Measurements from ENCODE around the gene KLHDC4.

DNA sequence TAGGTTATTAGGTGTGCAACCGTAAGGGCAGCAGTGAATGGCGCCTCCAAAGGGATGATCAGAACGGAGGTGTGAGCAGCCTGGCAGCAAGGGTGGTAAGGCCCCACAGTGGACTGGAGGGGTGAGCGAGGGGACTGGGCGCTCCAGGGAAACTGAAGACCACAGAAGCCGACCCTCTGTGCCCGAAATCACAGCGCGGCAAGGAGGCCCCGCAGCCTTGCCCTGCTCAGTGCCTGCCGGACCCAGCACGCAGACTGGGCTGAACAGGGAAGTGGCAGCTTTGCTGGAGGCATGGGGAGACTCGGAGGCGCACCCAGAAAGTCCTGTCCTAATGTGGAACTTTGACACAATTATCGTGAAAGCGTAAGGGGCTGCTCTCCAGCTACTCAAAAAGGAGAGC lies 38.4 kb downstream of the KLHDC4 start:
- TF ChIP-seq, protein P1, sequence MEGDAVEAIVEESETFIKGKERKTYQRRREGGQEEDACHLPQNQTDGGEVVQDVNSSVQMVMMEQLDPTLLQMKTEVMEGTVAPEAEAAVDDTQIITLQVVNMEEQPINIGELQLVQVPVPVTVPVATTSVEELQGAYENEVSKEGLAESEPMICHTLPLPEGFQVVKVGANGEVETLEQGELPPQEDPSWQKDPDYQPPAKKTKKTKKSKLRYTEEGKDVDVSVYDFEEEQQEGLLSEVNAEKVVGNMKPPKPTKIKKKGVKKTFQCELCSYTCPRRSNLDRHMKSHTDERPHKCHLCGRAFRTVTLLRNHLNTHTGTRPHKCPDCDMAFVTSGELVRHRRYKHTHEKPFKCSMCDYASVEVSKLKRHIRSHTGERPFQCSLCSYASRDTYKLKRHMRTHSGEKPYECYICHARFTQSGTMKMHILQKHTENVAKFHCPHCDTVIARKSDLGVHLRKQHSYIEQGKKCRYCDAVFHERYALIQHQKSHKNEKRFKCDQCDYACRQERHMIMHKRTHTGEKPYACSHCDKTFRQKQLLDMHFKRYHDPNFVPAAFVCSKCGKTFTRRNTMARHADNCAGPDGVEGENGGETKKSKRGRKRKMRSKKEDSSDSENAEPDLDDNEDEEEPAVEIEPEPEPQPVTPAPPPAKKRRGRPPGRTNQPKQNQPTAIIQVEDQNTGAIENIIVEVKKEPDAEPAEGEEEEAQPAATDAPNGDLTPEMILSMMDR (conservative IDR thresholded peaks at IDR 0.05; ENCODE audit: low read depth in 2 of 2): no peak
- TF ChIP-seq JUNB (IDR thresholded peaks at IDR 0.05; ENCODE audit: unreplicated experiment) (no peak), NANOG (IDR thresholded peaks at IDR 0.05; ENCODE audit: borderline replicate concordance) (no peak), EZH2 (IDR thresholded peaks at IDR 0.05; ENCODE audit: low read depth, unreplicated experiment) (no peak), ZNF331 (CRISPR knock-in tag; IDR thresholded peaks at IDR 0.05; ENCODE audit: low read depth) (no peak), EZH2phosphoT487 (IDR thresholded peaks at IDR 0.05; ENCODE audit: unreplicated experiment) (no peak), POLR2AphosphoS5 (IDR thresholded peaks at IDR 0.05; ENCODE audit: low read depth) (no peak), ETS1 (IDR thresholded peaks at IDR 0.05) (no peak), CREB1 (CRISPR knock-in tag; IDR thresholded peaks at IDR 0.05; ENCODE audit: low read depth) (no peak), STAT1 (IDR thresholded peaks at IDR 0.05; ENCODE audit: unreplicated experiment) (no peak)
- TF ChIP-seq, protein P2, sequence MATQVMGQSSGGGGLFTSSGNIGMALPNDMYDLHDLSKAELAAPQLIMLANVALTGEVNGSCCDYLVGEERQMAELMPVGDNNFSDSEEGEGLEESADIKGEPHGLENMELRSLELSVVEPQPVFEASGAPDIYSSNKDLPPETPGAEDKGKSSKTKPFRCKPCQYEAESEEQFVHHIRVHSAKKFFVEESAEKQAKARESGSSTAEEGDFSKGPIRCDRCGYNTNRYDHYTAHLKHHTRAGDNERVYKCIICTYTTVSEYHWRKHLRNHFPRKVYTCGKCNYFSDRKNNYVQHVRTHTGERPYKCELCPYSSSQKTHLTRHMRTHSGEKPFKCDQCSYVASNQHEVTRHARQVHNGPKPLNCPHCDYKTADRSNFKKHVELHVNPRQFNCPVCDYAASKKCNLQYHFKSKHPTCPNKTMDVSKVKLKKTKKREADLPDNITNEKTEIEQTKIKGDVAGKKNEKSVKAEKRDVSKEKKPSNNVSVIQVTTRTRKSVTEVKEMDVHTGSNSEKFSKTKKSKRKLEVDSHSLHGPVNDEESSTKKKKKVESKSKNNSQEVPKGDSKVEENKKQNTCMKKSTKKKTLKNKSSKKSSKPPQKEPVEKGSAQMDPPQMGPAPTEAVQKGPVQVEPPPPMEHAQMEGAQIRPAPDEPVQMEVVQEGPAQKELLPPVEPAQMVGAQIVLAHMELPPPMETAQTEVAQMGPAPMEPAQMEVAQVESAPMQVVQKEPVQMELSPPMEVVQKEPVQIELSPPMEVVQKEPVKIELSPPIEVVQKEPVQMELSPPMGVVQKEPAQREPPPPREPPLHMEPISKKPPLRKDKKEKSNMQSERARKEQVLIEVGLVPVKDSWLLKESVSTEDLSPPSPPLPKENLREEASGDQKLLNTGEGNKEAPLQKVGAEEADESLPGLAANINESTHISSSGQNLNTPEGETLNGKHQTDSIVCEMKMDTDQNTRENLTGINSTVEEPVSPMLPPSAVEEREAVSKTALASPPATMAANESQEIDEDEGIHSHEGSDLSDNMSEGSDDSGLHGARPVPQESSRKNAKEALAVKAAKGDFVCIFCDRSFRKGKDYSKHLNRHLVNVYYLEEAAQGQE (IDR thresholded peaks at IDR 0.05; ENCODE audit: unreplicated experiment): no peak
- TF ChIP-seq, protein P3, sequence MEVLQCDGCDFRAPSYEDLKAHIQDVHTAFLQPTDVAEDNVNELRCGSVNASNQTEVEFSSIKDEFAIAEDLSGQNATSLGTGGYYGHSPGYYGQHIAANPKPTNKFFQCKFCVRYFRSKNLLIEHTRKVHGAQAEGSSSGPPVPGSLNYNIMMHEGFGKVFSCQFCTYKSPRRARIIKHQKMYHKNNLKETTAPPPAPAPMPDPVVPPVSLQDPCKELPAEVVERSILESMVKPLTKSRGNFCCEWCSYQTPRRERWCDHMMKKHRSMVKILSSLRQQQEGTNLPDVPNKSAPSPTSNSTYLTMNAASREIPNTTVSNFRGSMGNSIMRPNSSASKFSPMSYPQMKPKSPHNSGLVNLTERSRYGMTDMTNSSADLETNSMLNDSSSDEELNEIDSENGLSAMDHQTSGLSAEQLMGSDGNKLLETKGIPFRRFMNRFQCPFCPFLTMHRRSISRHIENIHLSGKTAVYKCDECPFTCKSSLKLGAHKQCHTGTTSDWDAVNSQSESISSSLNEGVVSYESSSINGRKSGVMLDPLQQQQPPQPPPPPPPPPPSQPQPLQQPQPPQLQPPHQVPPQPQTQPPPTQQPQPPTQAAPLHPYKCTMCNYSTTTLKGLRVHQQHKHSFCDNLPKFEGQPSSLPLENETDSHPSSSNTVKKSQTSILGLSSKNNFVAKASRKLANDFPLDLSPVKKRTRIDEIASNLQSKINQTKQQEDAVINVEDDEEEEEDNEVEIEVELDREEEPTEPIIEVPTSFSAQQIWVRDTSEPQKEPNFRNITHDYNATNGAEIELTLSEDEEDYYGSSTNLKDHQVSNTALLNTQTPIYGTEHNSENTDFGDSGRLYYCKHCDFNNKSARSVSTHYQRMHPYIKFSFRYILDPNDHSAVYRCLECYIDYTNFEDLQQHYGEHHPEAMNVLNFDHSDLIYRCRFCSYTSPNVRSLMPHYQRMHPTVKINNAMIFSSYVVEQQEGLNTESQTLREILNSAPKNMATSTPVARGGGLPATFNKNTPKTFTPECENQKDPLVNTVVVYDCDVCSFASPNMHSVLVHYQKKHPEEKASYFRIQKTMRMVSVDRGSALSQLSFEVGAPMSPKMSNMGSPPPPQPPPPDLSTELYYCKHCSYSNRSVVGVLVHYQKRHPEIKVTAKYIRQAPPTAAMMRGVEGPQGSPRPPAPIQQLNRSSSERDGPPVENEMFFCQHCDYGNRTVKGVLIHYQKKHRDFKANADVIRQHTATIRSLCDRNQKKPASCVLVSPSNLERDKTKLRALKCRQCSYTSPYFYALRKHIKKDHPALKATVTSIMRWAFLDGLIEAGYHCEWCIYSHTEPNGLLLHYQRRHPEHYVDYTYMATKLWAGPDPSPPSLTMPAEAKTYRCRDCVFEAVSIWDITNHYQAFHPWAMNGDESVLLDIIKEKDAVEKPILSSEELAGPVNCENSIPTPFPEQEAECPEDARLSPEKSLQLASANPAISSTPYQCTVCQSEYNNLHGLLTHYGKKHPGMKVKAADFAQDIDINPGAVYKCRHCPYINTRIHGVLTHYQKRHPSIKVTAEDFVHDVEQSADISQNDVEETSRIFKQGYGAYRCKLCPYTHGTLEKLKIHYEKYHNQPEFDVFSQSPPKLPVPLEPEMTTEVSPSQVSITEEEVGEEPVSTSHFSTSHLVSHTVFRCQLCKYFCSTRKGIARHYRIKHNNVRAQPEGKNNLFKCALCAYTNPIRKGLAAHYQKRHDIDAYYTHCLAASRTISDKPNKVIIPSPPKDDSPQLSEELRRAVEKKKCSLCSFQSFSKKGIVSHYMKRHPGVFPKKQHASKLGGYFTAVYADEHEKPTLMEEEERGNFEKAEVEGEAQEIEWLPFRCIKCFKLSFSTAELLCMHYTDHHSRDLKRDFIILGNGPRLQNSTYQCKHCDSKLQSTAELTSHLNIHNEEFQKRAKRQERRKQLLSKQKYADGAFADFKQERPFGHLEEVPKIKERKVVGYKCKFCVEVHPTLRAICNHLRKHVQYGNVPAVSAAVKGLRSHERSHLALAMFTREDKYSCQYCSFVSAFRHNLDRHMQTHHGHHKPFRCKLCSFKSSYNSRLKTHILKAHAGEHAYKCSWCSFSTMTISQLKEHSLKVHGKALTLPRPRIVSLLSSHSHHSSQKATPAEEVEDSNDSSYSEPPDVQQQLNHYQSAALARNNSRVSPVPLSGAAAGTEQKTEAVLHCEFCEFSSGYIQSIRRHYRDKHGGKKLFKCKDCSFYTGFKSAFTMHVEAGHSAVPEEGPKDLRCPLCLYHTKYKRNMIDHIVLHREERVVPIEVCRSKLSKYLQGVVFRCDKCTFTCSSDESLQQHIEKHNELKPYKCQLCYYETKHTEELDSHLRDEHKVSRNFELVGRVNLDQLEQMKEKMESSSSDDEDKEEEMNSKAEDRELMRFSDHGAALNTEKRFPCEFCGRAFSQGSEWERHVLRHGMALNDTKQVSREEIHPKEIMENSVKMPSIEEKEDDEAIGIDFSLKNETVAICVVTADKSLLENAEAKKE (CRISPR knock-in tag; IDR thresholded peaks at IDR 0.05): no peak

Data from GM23338 (cell line).